ENCODE results near the gene OR51I2.

DNA sequence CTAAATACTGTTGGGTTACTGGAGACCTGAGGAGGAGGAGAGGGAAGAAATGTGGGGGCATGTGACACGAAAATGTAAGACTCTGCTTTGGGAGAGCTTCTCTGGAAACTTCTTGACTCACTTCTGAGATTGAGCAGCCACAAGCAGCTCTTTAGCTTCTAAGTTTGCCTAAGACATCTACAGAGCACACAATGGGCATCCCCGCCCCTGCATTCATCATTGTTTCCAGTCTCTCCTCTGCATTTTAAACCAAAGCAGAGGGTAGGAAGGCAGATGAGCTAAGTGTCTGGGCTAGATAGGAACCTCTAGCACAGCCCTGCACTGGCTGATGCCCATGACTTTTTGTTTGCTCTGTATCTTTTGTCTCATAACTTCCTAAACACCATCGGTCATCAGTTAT, 37.3 kb downstream of the OR51I2 start:
- TF ChIP-seq ZFX (IDR thresholded peaks at IDR 0.05; ENCODE audit: borderline replicate concordance) = no peak
- TF ChIP-seq, protein P1, sequence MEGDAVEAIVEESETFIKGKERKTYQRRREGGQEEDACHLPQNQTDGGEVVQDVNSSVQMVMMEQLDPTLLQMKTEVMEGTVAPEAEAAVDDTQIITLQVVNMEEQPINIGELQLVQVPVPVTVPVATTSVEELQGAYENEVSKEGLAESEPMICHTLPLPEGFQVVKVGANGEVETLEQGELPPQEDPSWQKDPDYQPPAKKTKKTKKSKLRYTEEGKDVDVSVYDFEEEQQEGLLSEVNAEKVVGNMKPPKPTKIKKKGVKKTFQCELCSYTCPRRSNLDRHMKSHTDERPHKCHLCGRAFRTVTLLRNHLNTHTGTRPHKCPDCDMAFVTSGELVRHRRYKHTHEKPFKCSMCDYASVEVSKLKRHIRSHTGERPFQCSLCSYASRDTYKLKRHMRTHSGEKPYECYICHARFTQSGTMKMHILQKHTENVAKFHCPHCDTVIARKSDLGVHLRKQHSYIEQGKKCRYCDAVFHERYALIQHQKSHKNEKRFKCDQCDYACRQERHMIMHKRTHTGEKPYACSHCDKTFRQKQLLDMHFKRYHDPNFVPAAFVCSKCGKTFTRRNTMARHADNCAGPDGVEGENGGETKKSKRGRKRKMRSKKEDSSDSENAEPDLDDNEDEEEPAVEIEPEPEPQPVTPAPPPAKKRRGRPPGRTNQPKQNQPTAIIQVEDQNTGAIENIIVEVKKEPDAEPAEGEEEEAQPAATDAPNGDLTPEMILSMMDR (IDR thresholded peaks at IDR 0.05) = no peak

Data from 22Rv1 (cell line).